Nephron (organoid): ENCODE measurements around the gene ZNF205.
A peak's percentile ranks its signal among the peaks of the same experiment; 100 is the strongest.

Experiments
- H3K27ac Mint-ChIP-seq, 3 experiments: 2 replicates each; pipeline ENCODE4 v1.8.0; 2020; ENCODE audit warnings: mixed read lengths in 3 of 3, mild to moderate bottlenecking in 2 of 3, moderate library complexity in 1 of 3
- H3K27me3 Mint-ChIP-seq: 2 replicates; pipeline ENCODE4 v1.8.0; 2021; ENCODE audit warnings: low read depth, mild to moderate bottlenecking, moderate library complexity, mixed read lengths
- H3K36me3 Mint-ChIP-seq: 2 replicates; pipeline ENCODE4 v1.8.0; 2020; ENCODE audit warnings: low read depth, mixed read lengths
- H3K4me1 Mint-ChIP-seq: 2 replicates; pipeline ENCODE4 v1.8.0; 2020; ENCODE audit warnings: mixed read lengths
- H3K4me3 Mint-ChIP-seq, 3 experiments: 2 replicates each; pipeline ENCODE4 v1.8.0; 2020; ENCODE audit warnings: mild to moderate bottlenecking in 3 of 3, mixed read lengths in 3 of 3, moderate library complexity in 2 of 3
- H3K9me3 Mint-ChIP-seq: 2 replicates; pipeline ENCODE4 v1.8.0; 2020; ENCODE audit warnings: mixed read lengths
- TF ChIP-seq, protein P1 (sequence below), 3 experiments: fragments of 200-600 bp; sonication (generic); IDR thresholded peaks; one replicate each; pipeline ENCODE4 v1.5.0; 2021; ENCODE audit warnings: antibody characterized with exemption in 3 of 3; ENCODE audit not compliant: unreplicated experiment in 3 of 3

Gene ZNF205

DNA sequence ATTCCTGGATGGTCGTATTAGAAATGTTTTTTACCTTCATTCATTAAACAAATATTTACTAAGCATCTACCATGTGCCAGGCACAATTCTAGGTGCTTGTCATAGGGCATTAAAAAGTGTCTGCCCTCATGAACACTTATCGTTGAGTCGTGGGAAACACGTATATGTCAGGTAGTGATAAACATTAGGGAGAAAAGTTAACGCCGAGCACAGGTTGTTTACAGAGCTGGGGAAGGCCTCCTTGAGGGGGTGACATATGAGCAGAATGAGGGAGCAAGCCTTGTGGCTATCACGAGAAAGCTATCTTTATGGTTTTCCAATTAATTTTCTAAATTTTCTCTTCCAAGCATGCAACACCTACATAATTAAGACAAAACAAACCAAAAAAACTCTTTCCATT is 21.5 kb downstream of the ZNF205 start:
- H3K4me1 Mint-ChIP-seq = peaks cover 28% of the 10 kb centered on the region
- peaks cover 17% of the 10 kb centered on the region for H3K36me3 Mint-ChIP-seq
- TF ChIP-seq, protein P1, sequence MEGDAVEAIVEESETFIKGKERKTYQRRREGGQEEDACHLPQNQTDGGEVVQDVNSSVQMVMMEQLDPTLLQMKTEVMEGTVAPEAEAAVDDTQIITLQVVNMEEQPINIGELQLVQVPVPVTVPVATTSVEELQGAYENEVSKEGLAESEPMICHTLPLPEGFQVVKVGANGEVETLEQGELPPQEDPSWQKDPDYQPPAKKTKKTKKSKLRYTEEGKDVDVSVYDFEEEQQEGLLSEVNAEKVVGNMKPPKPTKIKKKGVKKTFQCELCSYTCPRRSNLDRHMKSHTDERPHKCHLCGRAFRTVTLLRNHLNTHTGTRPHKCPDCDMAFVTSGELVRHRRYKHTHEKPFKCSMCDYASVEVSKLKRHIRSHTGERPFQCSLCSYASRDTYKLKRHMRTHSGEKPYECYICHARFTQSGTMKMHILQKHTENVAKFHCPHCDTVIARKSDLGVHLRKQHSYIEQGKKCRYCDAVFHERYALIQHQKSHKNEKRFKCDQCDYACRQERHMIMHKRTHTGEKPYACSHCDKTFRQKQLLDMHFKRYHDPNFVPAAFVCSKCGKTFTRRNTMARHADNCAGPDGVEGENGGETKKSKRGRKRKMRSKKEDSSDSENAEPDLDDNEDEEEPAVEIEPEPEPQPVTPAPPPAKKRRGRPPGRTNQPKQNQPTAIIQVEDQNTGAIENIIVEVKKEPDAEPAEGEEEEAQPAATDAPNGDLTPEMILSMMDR (IDR thresholded peaks at IDR 0.05; ENCODE audit: unreplicated experiment in 3 of 3) = no peak
- peak overlapping the region; percentile 92 to 99 (median 99) for H3K27ac Mint-ChIP-seq
- no peaks in the 10 kb centered on the region for H3K27me3 Mint-ChIP-seq
- peak overlapping the region; percentile 98 for H3K4me3 Mint-ChIP-seq
- no peaks in the 10 kb centered on the region for H3K9me3 Mint-ChIP-seq

DNA sequence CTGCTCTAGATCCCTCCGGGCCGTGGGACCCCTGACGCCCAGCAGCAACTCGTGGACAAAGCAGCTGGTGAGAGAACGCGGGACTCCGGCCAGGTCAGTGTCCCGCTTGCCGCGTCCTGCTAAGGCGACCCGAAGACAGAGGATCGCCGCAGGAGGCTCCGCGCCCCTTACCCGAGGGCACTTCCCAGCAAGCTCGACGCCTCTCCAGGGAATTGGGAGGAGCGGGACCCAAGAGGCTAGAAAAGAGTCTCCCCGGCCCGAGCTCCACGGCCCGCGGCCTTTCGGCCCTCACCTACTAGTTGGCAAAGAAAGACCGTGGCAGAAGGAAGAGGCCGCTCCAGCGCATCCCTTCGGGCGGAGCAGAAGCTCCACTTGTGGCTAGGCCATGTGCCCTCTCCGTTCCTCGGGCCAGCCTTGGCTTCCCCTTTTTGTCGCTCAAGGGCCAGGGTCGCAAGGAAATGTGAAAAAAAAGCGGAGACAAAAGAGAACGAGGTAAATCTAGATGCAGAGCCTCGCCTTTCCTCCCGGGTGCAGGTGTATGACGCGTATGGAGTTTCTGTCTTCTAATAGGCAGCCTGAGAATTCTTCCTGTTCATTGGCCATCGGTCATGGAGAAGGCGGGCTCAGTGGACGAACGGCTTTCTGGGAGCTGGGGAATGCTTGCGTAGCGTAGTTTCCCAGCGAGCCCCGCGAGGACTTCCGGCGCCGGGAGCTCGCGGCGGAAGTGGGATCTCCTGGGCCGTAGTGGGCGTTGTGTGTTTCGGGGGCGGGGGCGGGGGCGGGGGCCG is 22.1 kb downstream of the ZNF205 start, which contains the start of gene ZNF213:
TSS of gene ZNF213 (plus strand) at position 692 of the 788 bp plus-strand sequence. CDS start 2,252 bp downstream, outside the sequence.
- Mint-ChIP-seq H3K27ac (peak within 1 kb of the TSS; percentile 92 to 99 (median 99)), H3K4me3 (peak within 1 kb of the TSS; percentile 98), H3K27me3 (no peaks in the 10 kb centered on the region), H3K9me3 (no peaks in the 10 kb centered on the region), H3K36me3 (peaks cover 17% of the 10 kb centered on the region), H3K4me1 (peaks cover 22% of the 10 kb centered on the region)
- TF ChIP-seq, protein P1 (IDR thresholded peaks at IDR 0.05; ENCODE audit: unreplicated experiment in 3 of 3) = no peak

DNA sequence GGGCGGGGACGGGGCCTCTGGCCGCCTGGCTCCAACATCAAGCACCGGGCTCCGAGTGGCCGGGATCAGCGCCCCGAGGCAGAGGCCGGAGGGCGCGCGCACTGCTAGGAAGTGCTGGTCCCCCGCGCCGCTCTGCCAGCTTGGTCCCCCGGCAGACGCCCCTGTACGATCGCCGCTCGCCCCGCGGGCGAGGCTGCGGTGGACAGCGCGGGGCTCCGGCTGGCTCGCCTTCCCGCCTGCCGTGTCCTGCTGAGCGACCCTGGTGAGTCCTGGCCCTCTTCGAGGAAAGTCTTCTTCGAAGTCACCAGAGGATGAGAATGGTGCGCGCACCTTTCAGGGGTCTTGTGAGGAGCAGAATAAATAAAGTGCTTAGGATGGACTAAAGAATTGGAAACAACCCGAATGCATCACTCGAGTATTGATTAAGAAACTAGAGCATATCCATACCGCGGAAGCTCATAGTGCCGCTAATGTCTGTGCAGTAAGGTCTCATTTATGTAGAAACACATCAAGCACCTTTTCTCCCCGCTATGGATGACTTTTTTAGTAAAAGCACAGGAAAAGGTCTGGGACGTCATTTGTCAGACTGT is 22.8 kb downstream of the ZNF205 start:
- H3K36me3 Mint-ChIP-seq = peaks cover 12% of the 10 kb centered on the region

DNA sequence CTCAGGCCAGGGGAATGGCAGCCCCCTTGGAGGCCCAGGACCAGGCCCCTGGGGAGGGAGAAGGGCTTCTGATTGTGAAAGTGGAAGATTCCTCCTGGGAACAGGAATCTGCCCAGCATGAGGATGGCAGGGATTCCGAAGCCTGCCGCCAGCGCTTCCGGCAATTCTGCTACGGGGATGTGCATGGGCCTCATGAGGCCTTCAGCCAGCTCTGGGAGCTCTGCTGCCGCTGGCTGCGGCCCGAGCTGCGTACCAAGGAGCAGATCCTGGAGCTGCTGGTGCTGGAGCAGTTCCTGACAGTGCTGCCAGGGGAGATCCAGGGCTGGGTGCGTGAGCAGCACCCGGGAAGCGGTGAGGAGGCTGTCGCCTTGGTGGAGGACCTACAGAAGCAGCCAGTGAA is 24.9 kb downstream of the ZNF205 start:
- TF ChIP-seq, protein P1 (IDR thresholded peaks at IDR 0.05; ENCODE audit: unreplicated experiment in 3 of 3) = no peak
- Mint-ChIP-seq H3K4me3 (peak overlapping the region in 2 of 3 experiments; percentile 34 to 76), H3K36me3 (peaks cover 7% of the 10 kb centered on the region), H3K9me3 (no peaks in the 10 kb centered on the region), H3K27ac (no peak overlapping the region), H3K27me3 (no peaks in the 10 kb centered on the region), H3K4me1 (peaks cover 19% of the 10 kb centered on the region)

More for the DNA sequence above, 22.8 kb downstream of the ZNF205 start:
- Mint-ChIP-seq H3K27ac (peak overlapping the region; percentile 92 to 99 (median 99)), H3K27me3 (no peaks in the 10 kb centered on the region), H3K4me1 (peaks cover 19% of the 10 kb centered on the region), H3K4me3 (peak overlapping the region; percentile 98), H3K9me3 (no peaks in the 10 kb centered on the region)
- TF ChIP-seq, protein P1 (IDR thresholded peaks at IDR 0.05; ENCODE audit: unreplicated experiment in 3 of 3) = no peak

DNA sequence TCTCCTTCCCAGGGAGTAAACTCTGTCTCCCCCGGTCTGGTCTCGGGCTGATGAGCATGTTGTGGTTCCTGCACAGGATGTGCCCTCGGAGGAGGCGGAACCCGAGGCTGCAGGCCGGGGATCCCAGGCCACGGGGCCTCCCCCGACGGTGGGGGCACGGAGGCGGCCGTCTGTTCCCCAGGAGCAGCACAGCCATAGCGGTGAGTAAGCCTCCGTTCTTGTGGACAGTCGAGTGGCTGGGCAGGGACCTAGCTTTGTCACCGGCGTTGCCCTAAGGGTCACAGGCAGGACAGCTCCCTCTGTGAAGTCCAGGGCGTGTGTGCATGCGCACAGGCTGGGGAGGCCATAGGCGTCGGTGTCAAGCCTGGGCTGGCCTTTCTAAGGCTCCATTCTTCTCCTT is 26.0 kb downstream of the ZNF205 start:
- H3K27ac Mint-ChIP-seq = no peak overlapping the region
- TF ChIP-seq, protein P1 (IDR thresholded peaks at IDR 0.05; ENCODE audit: unreplicated experiment in 3 of 3) = no peak
- H3K36me3 Mint-ChIP-seq = peaks cover 10% of the 10 kb centered on the region
- H3K27me3 Mint-ChIP-seq = no peaks in the 10 kb centered on the region
- H3K4me3 Mint-ChIP-seq = no peak overlapping the region
- peaks cover 15% of the 10 kb centered on the region for H3K4me1 Mint-ChIP-seq
- no peaks in the 10 kb centered on the region for H3K9me3 Mint-ChIP-seq
